Measurements from ENCODE around the gene EXOC4. TPM values are rescaled to one million over a fixed set of nuclear protein-coding genes. Genes with fewer than 3 reads are reported as not detected.

The EXOC4 gene
- total RNA-seq, 1 experiment from 2014 or later: 71.0 TPM

- Histone ChIP-seq H3K4me1 (ENCODE audit: control insufficient read depth, insufficient read depth, low read length) (no peaks in the 10 kb centered on the region), H3K9me3 (ENCODE audit: control insufficient read depth, insufficient read depth, low read depth, low read length) (no peaks in the 10 kb centered on the region), H3K36me3 (ENCODE audit: control insufficient read depth, insufficient read depth, low read length) (no peaks in the 10 kb centered on the region), H3K27me3 (ENCODE audit: control insufficient read depth, insufficient read depth, low read length) (no peaks in the 10 kb centered on the region), H3K27ac (ENCODE audit: low read length) (no peak overlapping the region), H3K4me3 (ENCODE audit: low read depth in 2 of 2, low read length in 2 of 2) (no peak overlapping the region)
- no peak for DNase-seq (ENCODE audit: low read depth, low spot score)
- in situ Hi-C loops (cut with HindIII; ENCODE audit: low pct_unique_long_range_greater_than_20kb, low sequenced_read_pairs) (no loop called here), intact Hi-C loops (cut with micrococcal nuclease; ENCODE audit: unreplicated experiment) (no loop called here)
- TF ChIP-seq POLR2AphosphoS5 (IDR thresholded peaks at IDR 0.05; ENCODE audit: low read depth, low read length) (no peak), CTCF (IDR thresholded peaks at IDR 0.05) (no peak), TCF7L2 (IDR thresholded peaks at IDR 0.05; ENCODE audit: low read depth, low read length) (no peak), SIN3A (IDR thresholded peaks at IDR 0.05; ENCODE audit: borderline replicate concordance, insufficient read depth, low read depth, low read length) (no peak)
- TF ChIP-seq, protein P1, sequence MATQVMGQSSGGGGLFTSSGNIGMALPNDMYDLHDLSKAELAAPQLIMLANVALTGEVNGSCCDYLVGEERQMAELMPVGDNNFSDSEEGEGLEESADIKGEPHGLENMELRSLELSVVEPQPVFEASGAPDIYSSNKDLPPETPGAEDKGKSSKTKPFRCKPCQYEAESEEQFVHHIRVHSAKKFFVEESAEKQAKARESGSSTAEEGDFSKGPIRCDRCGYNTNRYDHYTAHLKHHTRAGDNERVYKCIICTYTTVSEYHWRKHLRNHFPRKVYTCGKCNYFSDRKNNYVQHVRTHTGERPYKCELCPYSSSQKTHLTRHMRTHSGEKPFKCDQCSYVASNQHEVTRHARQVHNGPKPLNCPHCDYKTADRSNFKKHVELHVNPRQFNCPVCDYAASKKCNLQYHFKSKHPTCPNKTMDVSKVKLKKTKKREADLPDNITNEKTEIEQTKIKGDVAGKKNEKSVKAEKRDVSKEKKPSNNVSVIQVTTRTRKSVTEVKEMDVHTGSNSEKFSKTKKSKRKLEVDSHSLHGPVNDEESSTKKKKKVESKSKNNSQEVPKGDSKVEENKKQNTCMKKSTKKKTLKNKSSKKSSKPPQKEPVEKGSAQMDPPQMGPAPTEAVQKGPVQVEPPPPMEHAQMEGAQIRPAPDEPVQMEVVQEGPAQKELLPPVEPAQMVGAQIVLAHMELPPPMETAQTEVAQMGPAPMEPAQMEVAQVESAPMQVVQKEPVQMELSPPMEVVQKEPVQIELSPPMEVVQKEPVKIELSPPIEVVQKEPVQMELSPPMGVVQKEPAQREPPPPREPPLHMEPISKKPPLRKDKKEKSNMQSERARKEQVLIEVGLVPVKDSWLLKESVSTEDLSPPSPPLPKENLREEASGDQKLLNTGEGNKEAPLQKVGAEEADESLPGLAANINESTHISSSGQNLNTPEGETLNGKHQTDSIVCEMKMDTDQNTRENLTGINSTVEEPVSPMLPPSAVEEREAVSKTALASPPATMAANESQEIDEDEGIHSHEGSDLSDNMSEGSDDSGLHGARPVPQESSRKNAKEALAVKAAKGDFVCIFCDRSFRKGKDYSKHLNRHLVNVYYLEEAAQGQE (IDR thresholded peaks at IDR 0.05; ENCODE audit: insufficient read depth in 1 of 2, low read depth in 2 of 2, low read length in 1 of 2): no peak
- CTCF ChIA-PET: no interaction called here
- ATAC-seq: no peak
- POLR2A ChIA-PET: no interaction called here
- no TSS peak for BruUV-seq (replicated peaks)
Measured at GRCh38 chr7:133820584-133820983, 567.7 kb downstream of the EXOC4 start.

GRCh38 chr7:133821171-133821570 is 568.3 kb downstream of the EXOC4 start:
- in situ Hi-C loops (cut with HindIII; ENCODE audit: low pct_unique_long_range_greater_than_20kb, low sequenced_read_pairs) (no loop called here), intact Hi-C loops (cut with micrococcal nuclease; ENCODE audit: unreplicated experiment) (no loop called here)
- Histone ChIP-seq H3K36me3 (ENCODE audit: control insufficient read depth, insufficient read depth, low read length) (no peaks in the 10 kb centered on the region), H3K4me3 (ENCODE audit: low read depth in 2 of 2, low read length in 2 of 2) (no peak overlapping the region), H3K4me1 (ENCODE audit: control insufficient read depth, insufficient read depth, low read length) (no peaks in the 10 kb centered on the region), H3K27me3 (ENCODE audit: control insufficient read depth, insufficient read depth, low read length) (no peaks in the 10 kb centered on the region), H3K9me3 (ENCODE audit: control insufficient read depth, insufficient read depth, low read depth, low read length) (no peaks in the 10 kb centered on the region), H3K27ac (ENCODE audit: low read length) (no peak overlapping the region)
- TF ChIP-seq CTCF (IDR thresholded peaks at IDR 0.05) (no peak), TCF7L2 (IDR thresholded peaks at IDR 0.05; ENCODE audit: low read depth, low read length) (no peak), POLR2AphosphoS5 (IDR thresholded peaks at IDR 0.05; ENCODE audit: low read depth, low read length) (no peak), SIN3A (IDR thresholded peaks at IDR 0.05; ENCODE audit: borderline replicate concordance, insufficient read depth, low read depth, low read length) (no peak)
- TF ChIP-seq, protein P1 (IDR thresholded peaks at IDR 0.05; ENCODE audit: insufficient read depth in 1 of 2, low read depth in 2 of 2, low read length in 1 of 2): no peak
- POLR2A ChIA-PET: no interaction called here
- no TSS peak for BruUV-seq (replicated peaks)
- ATAC-seq: no peak
- CTCF ChIA-PET: no interaction called here
- DNase-seq (ENCODE audit: low read depth, low spot score): no peak

Data from Panc1 (cell line).